Keratinocyte (primary cell): ENCODE data around the gene VRK2. TPM values are rescaled to one million over a fixed set of nuclear protein-coding genes. Genes with fewer than 3 reads are reported as not detected.
A peak's percentile ranks its signal among the peaks of the same experiment; 100 is the strongest.

Experiments
- DNase-seq: peaks from one replicate; pipeline ENCODE4 v3.0.0-alpha.2; 2011; ENCODE audit warnings: low read depth, missing footprints, low spot score
- FAIRE-seq: peaks from 2 replicates; lab custom pipeline; 2011; peaks lifted over from hg19 to GRCh38; lab: Jason Lieb, UNC
- H2AFZ ChIP-seq: 2 replicates; pipeline ENCODE4 v1.6.0; 2012; ENCODE audit warnings: low read length, control low read depth, inconsistent platforms; ENCODE audit not compliant: control insufficient read depth
- H3K27ac ChIP-seq: 2 replicates; pipeline ENCODE4 v1.5.1; 2011; ENCODE audit warnings: low read length; ENCODE audit not compliant: control insufficient read depth, insufficient read depth
- H3K27me3 ChIP-seq: 3 replicates; pipeline ENCODE4 v1.6.0; 2011; ENCODE audit warnings: low read length; ENCODE audit not compliant: control insufficient read depth, insufficient read depth; ENCODE audit errors: extremely low read depth
- H3K36me3 ChIP-seq, 2 experiments: 2 replicates in 1 of 2; 3 replicates in 1 of 2; pipeline ENCODE4 v1.5.1; 2011; ENCODE audit warnings: low read length in 2 of 2, mild to moderate bottlenecking in 1 of 2; ENCODE audit not compliant: control insufficient read depth in 2 of 2, insufficient read depth in 2 of 2; ENCODE audit errors: extremely low read depth in 1 of 2
- H3K4me1 ChIP-seq: 3 replicates; pipeline ENCODE4 v1.5.1; 2011; ENCODE audit warnings: low read length; ENCODE audit not compliant: control insufficient read depth, insufficient read depth; ENCODE audit errors: extremely low read depth
- H3K4me2 ChIP-seq: 3 replicates; pipeline ENCODE4 v1.6.0; 2011; ENCODE audit warnings: low read depth, low read length; ENCODE audit not compliant: control insufficient read depth, insufficient read depth; ENCODE audit errors: extremely low read depth
- H3K4me3 ChIP-seq, 3 experiments: fragments of 200-600 bp in 1 of 3; sonication (generic) in 1 of 3; 2 replicates in 2 of 3; 3 replicates in 1 of 3; pipeline ENCODE4 v1.5.1; 2011 to 2016; ENCODE audit warnings: low read length in 3 of 3, mild to moderate bottlenecking in 3 of 3, control low read depth in 2 of 3, inconsistent platforms in 1 of 3, low read depth in 1 of 3, mixed read lengths in 1 of 3, mixed run types in 1 of 3, moderate library complexity in 1 of 3; ENCODE audit not compliant: control insufficient read depth in 2 of 3, insufficient read depth in 2 of 3; ENCODE audit errors: extremely low read depth in 1 of 3
- H3K79me2 ChIP-seq: 2 replicates; pipeline ENCODE4 v1.6.0; 2012; ENCODE audit warnings: low read length; ENCODE audit not compliant: control insufficient read depth, insufficient read depth
- H3K9ac ChIP-seq: 3 replicates; pipeline ENCODE4 v1.6.0; 2011; ENCODE audit warnings: low read length; ENCODE audit not compliant: control insufficient read depth, insufficient read depth; ENCODE audit errors: extremely low read depth
- H3K9me1 ChIP-seq: 3 replicates; pipeline ENCODE4 v1.6.0; 2011; ENCODE audit warnings: low read length; ENCODE audit not compliant: control insufficient read depth, insufficient read depth; ENCODE audit errors: extremely low read depth
- H3K9me3 ChIP-seq: 2 replicates; pipeline ENCODE4 v1.5.1; 2012; ENCODE audit warnings: low read depth, low read length; ENCODE audit not compliant: control insufficient read depth
- H4K20me1 ChIP-seq: 3 replicates; pipeline ENCODE4 v1.6.0; 2011; ENCODE audit warnings: low read length; ENCODE audit not compliant: control insufficient read depth, insufficient read depth; ENCODE audit errors: extremely low read depth
- EZH2 ChIP-seq: IDR thresholded peaks from one replicate; pipeline ENCODE4 v1.6.1; 2012; ENCODE audit warnings: inconsistent platforms, mild to moderate bottlenecking, low read length, moderate library complexity
- dilution Hi-C: fragments of 300-500 bp; cut with MboI; formaldehyde crosslinking; loops from one replicate; pipeline ENCODE4 v1.7.0; 2020; ENCODE audit warnings: low sequenced_read_pairs; ENCODE audit not compliant: extremely low pct_ligation_motif_present
- polyA plus RNA-seq, 5 experiments: library from polyadenylated mRNA; depleted of rRNA in 3 of 5; stranded (reverse) in 3 of 5; stranded (forward) in 1 of 5; unstranded in 1 of 5; fragments of >200 nt; gene quantifications; 1 replicate in 1 of 5; 2 replicates in 3 of 5; 3 replicates in 1 of 5; pipeline versions ENCODE4 v1.2.1 to v1.2.3, GENCODE V29; 2011 to 2012; ENCODE audit warnings: missing spikeins in 2 of 5, low read depth in 1 of 5, low replicate concordance in 1 of 5
- TF ChIP-seq, protein P1 (sequence below), 3 experiments: IDR thresholded peaks in 1 of 3; conservative IDR thresholded peaks in 1 of 3; optimal IDR thresholded peaks in 1 of 3; 2 replicates in 2 of 3; 3 replicates in 1 of 3; pipeline versions ENCODE3 to v1.5.1; 2011; ENCODE audit warnings: low read length in 3 of 3, mild to moderate bottlenecking in 3 of 3, moderate library complexity in 2 of 3, control low read depth in 1 of 3, inconsistent platforms in 1 of 3; ENCODE audit not compliant: insufficient read depth in 2 of 3; ENCODE audit errors: extremely low read depth in 1 of 3

The VRK2 gene
- polyA plus RNA-seq, 1 donor (not counting 4 experiments of a cell fraction or from before 2014, with no cell fraction given) = 27.6 TPM

DNA sequence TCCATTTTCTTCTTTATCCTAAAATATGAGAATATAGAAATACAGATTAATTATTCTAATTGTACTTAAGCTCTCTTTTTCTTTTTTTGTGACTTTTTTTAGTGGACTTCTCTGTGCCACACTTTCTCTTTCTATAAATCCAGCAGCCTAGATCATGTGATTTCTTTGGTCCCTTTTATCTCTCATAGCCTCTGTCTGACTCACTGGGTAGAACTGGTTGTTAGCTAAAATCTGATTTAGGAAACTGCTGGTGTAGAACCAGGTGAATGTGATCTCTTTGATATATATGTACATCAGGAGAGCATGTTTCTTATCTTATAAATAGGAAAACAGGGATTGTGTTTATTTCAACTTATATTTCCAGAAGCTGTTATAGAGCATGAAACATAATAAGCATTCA lies 54.9 kb downstream of the VRK2 start:
- Histone ChIP-seq H2AFZ (no peak overlapping the region), H3K4me2 (no peak overlapping the region), H3K79me2 (no peaks in the 10 kb centered on the region), H3K9me1 (no peaks in the 10 kb centered on the region), H3K27ac (no peak overlapping the region), H3K9me3 (no peaks in the 10 kb centered on the region), H3K4me1 (peaks cover 3% of the 10 kb centered on the region), H3K27me3 (no peaks in the 10 kb centered on the region), H4K20me1 (no peaks in the 10 kb centered on the region), H3K4me3 (no peak overlapping the region), H3K9ac (no peak overlapping the region), H3K36me3 (no peaks in the 10 kb centered on the region)
- FAIRE-seq (no peak), DNase-seq (no peak)
- dilution Hi-C loops = no loop called here
- TF ChIP-seq, protein P1, sequence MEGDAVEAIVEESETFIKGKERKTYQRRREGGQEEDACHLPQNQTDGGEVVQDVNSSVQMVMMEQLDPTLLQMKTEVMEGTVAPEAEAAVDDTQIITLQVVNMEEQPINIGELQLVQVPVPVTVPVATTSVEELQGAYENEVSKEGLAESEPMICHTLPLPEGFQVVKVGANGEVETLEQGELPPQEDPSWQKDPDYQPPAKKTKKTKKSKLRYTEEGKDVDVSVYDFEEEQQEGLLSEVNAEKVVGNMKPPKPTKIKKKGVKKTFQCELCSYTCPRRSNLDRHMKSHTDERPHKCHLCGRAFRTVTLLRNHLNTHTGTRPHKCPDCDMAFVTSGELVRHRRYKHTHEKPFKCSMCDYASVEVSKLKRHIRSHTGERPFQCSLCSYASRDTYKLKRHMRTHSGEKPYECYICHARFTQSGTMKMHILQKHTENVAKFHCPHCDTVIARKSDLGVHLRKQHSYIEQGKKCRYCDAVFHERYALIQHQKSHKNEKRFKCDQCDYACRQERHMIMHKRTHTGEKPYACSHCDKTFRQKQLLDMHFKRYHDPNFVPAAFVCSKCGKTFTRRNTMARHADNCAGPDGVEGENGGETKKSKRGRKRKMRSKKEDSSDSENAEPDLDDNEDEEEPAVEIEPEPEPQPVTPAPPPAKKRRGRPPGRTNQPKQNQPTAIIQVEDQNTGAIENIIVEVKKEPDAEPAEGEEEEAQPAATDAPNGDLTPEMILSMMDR (optimal IDR thresholded peaks at IDR 0.05 in 1 of 3, IDR thresholded peaks at IDR 0.05 in 1 of 3, conservative IDR thresholded peaks at IDR 0.05 in 1 of 3; ENCODE audit: extremely low read depth in 1 of 3, insufficient read depth in 2 of 3, low read length in 3 of 3) = no peak

DNA sequence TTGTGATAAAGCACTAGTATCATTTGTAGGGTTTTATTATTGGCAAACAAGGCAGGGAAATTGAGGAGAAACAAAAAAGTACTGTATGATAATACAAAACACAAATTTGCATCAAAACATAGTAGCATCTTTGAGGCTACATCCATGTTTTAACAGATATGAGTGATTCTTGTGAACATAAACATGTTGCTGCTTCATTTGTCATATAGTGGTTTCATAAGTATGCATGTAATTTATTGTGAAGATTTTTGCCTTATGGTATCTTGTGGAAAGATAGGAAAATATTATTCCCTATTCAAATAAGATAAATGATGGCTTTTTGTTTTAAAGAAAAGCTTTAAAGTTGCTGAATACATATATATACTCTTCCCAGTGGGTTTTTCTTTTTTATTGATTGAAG lies 60.3 kb downstream of the VRK2 start:
- FAIRE-seq = no peak
- no peaks in the 10 kb centered on the region for H3K27me3 ChIP-seq
- TF ChIP-seq, protein P1 (optimal IDR thresholded peaks at IDR 0.05 in 1 of 3, IDR thresholded peaks at IDR 0.05 in 1 of 3, conservative IDR thresholded peaks at IDR 0.05 in 1 of 3; ENCODE audit: extremely low read depth in 1 of 3, insufficient read depth in 2 of 3, low read length in 3 of 3) = no peak
- TF ChIP-seq EZH2 = no peak
- no peak for DNase-seq
- H3K4me1 ChIP-seq = peaks cover 19% of the 10 kb centered on the region
- H3K4me2 ChIP-seq = no peak overlapping the region
- dilution Hi-C loops = no loop called here
- peaks cover 0 to 5% of the 10 kb centered on the region in 2 experiments for H3K36me3 ChIP-seq
- H3K4me3 ChIP-seq = no peak overlapping the region
- H2AFZ ChIP-seq = no peak overlapping the region
- peak overlapping the region; percentile 86 for H3K27ac ChIP-seq
- H3K9me1 ChIP-seq = no peaks in the 10 kb centered on the region
- peaks cover 3% of the 10 kb centered on the region for H3K79me2 ChIP-seq
- no peaks in the 10 kb centered on the region for H3K9me3 ChIP-seq
- H4K20me1 ChIP-seq = no peaks in the 10 kb centered on the region
- no peak overlapping the region for H3K9ac ChIP-seq
